Tibial nerve (tissue), 3 donors: ENCODE measurements around the gene FLNA.

Source experiments
- EP300 ChIP-seq, 2 donors: sonication (generic); formaldehyde crosslinking; IDR thresholded peaks; one replicate each; pipeline ENCODE4 v1.6.1; 2017; ENCODE audit warnings: antibody characterized with exemption in 2 of 2, mild to moderate bottlenecking in 1 of 2
- POLR2A ChIP-seq, 2 donors: fragments of 450-650 bp; IDR thresholded peaks; one replicate each; pipeline ENCODE4 v1.6.1; 2017; ENCODE audit warnings: antibody characterized with exemption in 2 of 2, mild to moderate bottlenecking in 2 of 2, moderate library complexity in 2 of 2

DNA sequence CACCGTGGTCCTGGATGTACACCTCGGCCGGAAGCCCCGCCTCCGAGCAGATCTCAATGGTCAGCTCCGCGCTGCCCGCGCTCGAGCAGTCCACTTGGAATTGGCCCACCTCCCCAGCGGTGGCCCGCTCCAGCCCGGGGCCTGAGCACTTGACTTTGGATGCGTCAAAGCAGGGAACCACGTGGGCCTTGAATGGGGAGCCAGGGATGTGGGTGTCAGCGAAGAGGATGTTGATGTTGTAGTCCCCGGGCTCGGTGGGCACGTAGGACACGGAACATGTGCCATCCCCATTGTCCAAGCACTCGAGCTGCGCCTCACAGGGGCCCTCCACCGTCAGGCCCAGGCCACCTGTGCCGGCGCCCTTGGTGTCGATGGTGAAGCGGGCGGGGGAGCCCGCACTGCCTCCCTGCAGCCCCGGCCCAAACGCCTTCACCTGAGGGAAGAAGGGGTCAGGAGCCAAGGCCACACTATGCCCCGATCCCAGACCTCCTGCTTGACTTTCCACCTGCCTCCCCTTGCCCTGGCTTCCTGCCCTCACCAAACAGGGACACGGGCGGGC lies 14.2 kb downstream of the FLNA start:
- TF ChIP-seq POLR2A (IDR thresholded peaks at IDR 0.05) (no peak), EP300 (IDR thresholded peaks at IDR 0.05) (no peak)
